Activated CD8-positive, alpha-beta T cell treated with anti-CD3 and anti-CD28 coated beads for 36 hours (primary cell): ENCODE data around the gene LPCAT1. TPM values are rescaled to one million over a fixed set of nuclear protein-coding genes. Genes with fewer than 3 reads are reported as not detected.

Experiments
- ATAC-seq: fragments of 200-7000 bp; cut with Tn5 transposase; one replicate; pipeline ENCODE4 v1.10.0; 2021; ENCODE audit warnings: mild to moderate bottlenecking, moderate library complexity
- CTCF ChIA-PET: fragments of 350-600 bp; sonication (Branson Sonifier 250); formaldehyde crosslinking; loops from one replicate; lab custom pipeline; 2021; ENCODE audit warnings: antibody characterized with exemption; lab: Charles Lee
- POLR2A ChIA-PET: fragments of 350-600 bp; sonication (Branson Sonifier 250); formaldehyde crosslinking; loops from one replicate; lab custom pipeline; 2021; ENCODE audit warnings: antibody characterized with exemption; lab: Charles Lee
- DNase-seq: peaks from one replicate; pipeline ENCODE4 v3.0.0-alpha.2; 2020
- H3K27ac Mint-ChIP-seq: one replicate; pipeline ENCODE4 v1.8.0; 2021; ENCODE audit warnings: mild to moderate bottlenecking, mixed read lengths
- H3K27me3 Mint-ChIP-seq: one replicate; pipeline ENCODE4 v1.8.0; 2021; ENCODE audit warnings: mixed read lengths
- H3K36me3 Mint-ChIP-seq: one replicate; pipeline ENCODE4 v1.8.0; 2021; ENCODE audit warnings: low read depth, mixed read lengths
- H3K4me1 Mint-ChIP-seq: one replicate; pipeline ENCODE4 v1.8.0; 2021; ENCODE audit warnings: low read depth, mixed read lengths
- H3K4me3 Mint-ChIP-seq: one replicate; pipeline ENCODE4 v1.8.0; 2021; ENCODE audit warnings: mild to moderate bottlenecking, moderate library complexity, mixed read lengths
- H3K9me3 Mint-ChIP-seq: one replicate; pipeline ENCODE4 v1.8.0; 2021; ENCODE audit warnings: mixed read lengths
- CTCF ChIP-seq: fragments of 200-600 bp; IDR thresholded peaks from one replicate; pipeline ENCODE4 v1.8.0; 2022; ENCODE audit warnings: antibody characterized with exemption, mild to moderate bottlenecking
- intact Hi-C: fragments of 100-400 bp; cut with micrococcal nuclease; formaldehyde crosslinking; loops from one replicate; pipeline ENCODE4 v1.10.0; 2022
- total RNA-seq, 2 experiments: library from RNA; stranded (reverse); gene quantifications; one replicate each; pipeline ENCODE4 v1.2.3, GENCODE V29; 2021

Gene LPCAT1
- total RNA-seq, 2 experiments from 2014 or later: 37.2 to 43.6 TPM

GRCh38 chr5:1421521-1422341 is 102.0 kb downstream of the LPCAT1 start:
- ATAC-seq (no peak), DNase-seq (no peak)
- no peaks in the 10 kb centered on the region for H3K27me3 Mint-ChIP-seq
- H3K36me3 Mint-ChIP-seq: no peaks in the 10 kb centered on the region
- intact Hi-C loops: no loop called here
- ChIA-PET CTCF (no interaction called here), POLR2A (no interaction called here)
- no peak overlapping the region for H3K4me3 Mint-ChIP-seq
- H3K9me3 Mint-ChIP-seq: peaks cover 4% of the 10 kb centered on the region
- no peak for TF ChIP-seq CTCF
- H3K27ac Mint-ChIP-seq: no peak overlapping the region
- no peaks in the 10 kb centered on the region for H3K4me1 Mint-ChIP-seq

- no peak for TF ChIP-seq CTCF
- no peaks in the 10 kb centered on the region for H3K27me3 Mint-ChIP-seq
- ChIA-PET POLR2A (no interaction called here), CTCF (no interaction called here)
- intact Hi-C loops: no loop called here
- no peaks in the 10 kb centered on the region for H3K4me1 Mint-ChIP-seq
- H3K36me3 Mint-ChIP-seq: no peaks in the 10 kb centered on the region
- no peak overlapping the region for H3K4me3 Mint-ChIP-seq
- DNase-seq (no peak), ATAC-seq (no peak)
- no peaks in the 10 kb centered on the region for H3K9me3 Mint-ChIP-seq
- no peak overlapping the region for H3K27ac Mint-ChIP-seq
These were observed 103.3 kb downstream of the LPCAT1 start for GRCh38 chr5:1420211-1421195.

- no peak overlapping the region for H3K4me3 Mint-ChIP-seq
These were observed 104.1 kb downstream of the LPCAT1 start for GRCh38 chr5:1419476-1420210.

GRCh38 chr5:1418921-1419280 is 104.9 kb downstream of the LPCAT1 start:
- H3K36me3 Mint-ChIP-seq: no peaks in the 10 kb centered on the region
- DNase-seq (no peak), ATAC-seq (no peak)
- POLR2A ChIA-PET: no interaction called here
- H3K4me1 Mint-ChIP-seq: no peaks in the 10 kb centered on the region
- no peaks in the 10 kb centered on the region for H3K27me3 Mint-ChIP-seq
- H3K27ac Mint-ChIP-seq: no peak overlapping the region
- no peak for TF ChIP-seq CTCF
- H3K4me3 Mint-ChIP-seq: no peak overlapping the region
- no peaks in the 10 kb centered on the region for H3K9me3 Mint-ChIP-seq
- CTCF ChIA-PET: no interaction called here
- intact Hi-C loops: no loop called here

More at GRCh38 chr5:1419476-1420210, 104.1 kb downstream of the LPCAT1 start:
- DNase-seq: no peak
- no peak for TF ChIP-seq CTCF
- no peak for ATAC-seq
- Mint-ChIP-seq H3K4me1 (no peaks in the 10 kb centered on the region), H3K36me3 (no peaks in the 10 kb centered on the region), H3K27ac (no peak overlapping the region), H3K9me3 (no peaks in the 10 kb centered on the region), H3K27me3 (no peaks in the 10 kb centered on the region)
- ChIA-PET POLR2A (no interaction called here), CTCF (no interaction called here)
- intact Hi-C loops: no loop called here
